Choroid plexus epithelial cell (primary cell): ENCODE data around the gene MYO15B.

Experiments used
- DNase-seq: peaks from one replicate; pipeline ENCODE4 v3.0.0-alpha.2; 2010; ENCODE audit warnings: low read depth
- H3K4me3 ChIP-seq: 2 replicates; pipeline ENCODE4 v1.5.1; 2011; ENCODE audit warnings: low read depth, mild to moderate bottlenecking, control low read depth, low read length, moderate library complexity
- CTCF ChIP-seq: conservative IDR thresholded peaks from 2 replicates; pipeline ENCODE4 v1.5.1; 2011; ENCODE audit warnings: low read depth, mild to moderate bottlenecking, control low read depth, inconsistent platforms, low read length, moderate library complexity

The MYO15B gene

GRCh38 chr17:75595284-75595919 is 7.8 kb downstream of the MYO15B start:
- no peak overlapping the region for H3K4me3 ChIP-seq
- TF ChIP-seq CTCF = no peak
- DNase-seq = no peak

GRCh38 chr17:75595920-75596313 is 8.3 kb downstream of the MYO15B start:
- no peak for TF ChIP-seq CTCF
- no peak overlapping the region for H3K4me3 ChIP-seq

GRCh38 chr17:75596320-75597087 is 8.9 kb downstream of the MYO15B start:
- DNase-seq = no peak
- no peak for TF ChIP-seq CTCF
- H3K4me3 ChIP-seq = no peak overlapping the region

More at GRCh38 chr17:75595920-75596313, 8.3 kb downstream of the MYO15B start:
- DNase-seq = no peak

- peak; percentile 85 for TF ChIP-seq CTCF
- H3K4me3 ChIP-seq = no peak overlapping the region
- DNase-seq = peak; percentile 52
These were observed 13.7 kb downstream of the MYO15B start for GRCh38 chr17:75601057-75601987.

- H3K4me3 ChIP-seq = no peak overlapping the region
- no peak for TF ChIP-seq CTCF
- DNase-seq = no peak
These were observed 15.0 kb downstream of the MYO15B start for GRCh38 chr17:75602644-75603043.

GRCh38 chr17:75603123-75603522 is 15.5 kb downstream of the MYO15B start:
- no peak for DNase-seq
- H3K4me3 ChIP-seq = no peak overlapping the region
- no peak for TF ChIP-seq CTCF
